Endothelial cell of umbilical vein (primary cell): ENCODE data around the gene GLI3. TPM values are rescaled to one million over a fixed set of nuclear protein-coding genes. Genes with fewer than 3 reads are reported as not detected.

Experiments used
- BruUV-seq: library from RNA; stranded (reverse); fragments of 400-500 nt; replicated peaks from 2 replicates; lab custom pipeline; 2021; lab: Mats Ljungman, UMichigan
- CTCF ChIA-PET: fragments of 300-600, 350-600 bp; sonication (Branson Sonifier 250); formaldehyde crosslinking; loops from one replicate; lab custom pipeline; 2021; ENCODE audit warnings: antibody characterized with exemption, inconsistent platforms; lab: Charles Lee
- POLR2A ChIA-PET: fragments of 300-600, 350-600 bp; sonication (Branson Sonifier 250); formaldehyde crosslinking; loops from one replicate; lab custom pipeline; 2021; ENCODE audit warnings: antibody characterized with exemption, inconsistent platforms; lab: Charles Lee
- DNase-seq: peaks from one replicate; pipeline ENCODE4 v3.0.0-alpha.2; 2011; ENCODE audit warnings: low read depth, low spot score
- FAIRE-seq: peaks from 2 replicates; lab custom pipeline; 2011; peaks lifted over from hg19 to GRCh38; lab: Jason Lieb, UNC
- H2AFZ ChIP-seq: 2 replicates; pipeline ENCODE4 v1.6.0; 2012; ENCODE audit warnings: low read depth, low read length, control low read depth, inconsistent platforms
- H3K27ac ChIP-seq: 2 replicates; pipeline ENCODE4 v1.5.1; 2011; ENCODE audit warnings: low read depth, mild to moderate bottlenecking, control low read depth, low read length, moderate library complexity; ENCODE audit not compliant: insufficient read depth
- H3K27me3 ChIP-seq, 2 experiments: 2 replicates each; pipeline versions ENCODE4 v1.6.0 to v1.6.1; 2011; ENCODE audit warnings: low read length in 2 of 2, mixed read lengths in 1 of 2; ENCODE audit not compliant: control insufficient read depth in 2 of 2, insufficient read depth in 2 of 2
- H3K36me3 ChIP-seq, 2 experiments: 2 replicates in 1 of 2; 3 replicates in 1 of 2; pipeline ENCODE4 v1.5.1; 2011; ENCODE audit warnings: low read length in 2 of 2, mild to moderate bottlenecking in 1 of 2, moderate library complexity in 1 of 2; ENCODE audit not compliant: control insufficient read depth in 2 of 2, insufficient read depth in 2 of 2; ENCODE audit errors: extremely low read depth in 1 of 2
- H3K4me1 ChIP-seq: 3 replicates; pipeline ENCODE4 v1.5.1; 2011; ENCODE audit warnings: mild to moderate bottlenecking, low read length; ENCODE audit not compliant: control insufficient read depth, insufficient read depth; ENCODE audit errors: extremely low read depth
- H3K4me2 ChIP-seq: 2 replicates; pipeline ENCODE4 v1.6.1; 2011; ENCODE audit warnings: low read length, control low read depth, mixed read lengths; ENCODE audit not compliant: insufficient read depth
- H3K4me3 ChIP-seq, 3 experiments: fragments of 200-600 bp in 1 of 3; sonication (generic), shearing (Covaris generic) in 1 of 3; replicated peaks in 1 of 3; 2 replicates each; pipeline ENCODE4 v1.5.1; 2011 to 2016; ENCODE audit warnings: control low read depth in 3 of 3, low read length in 3 of 3, mild to moderate bottlenecking in 2 of 3, inconsistent platforms in 1 of 3, low read depth in 1 of 3, moderate library complexity in 1 of 3; ENCODE audit not compliant: insufficient read depth in 1 of 3
- H3K79me2 ChIP-seq: 2 replicates; pipeline ENCODE4 v1.6.0; 2012; ENCODE audit warnings: low read length, inconsistent platforms; ENCODE audit not compliant: control insufficient read depth, insufficient read depth
- H3K9ac ChIP-seq: replicated peaks from 2 replicates; pipeline ENCODE3; 2011; ENCODE audit warnings: low read length, control low read depth; ENCODE audit not compliant: insufficient read depth; ENCODE audit errors: extremely low read depth
- H3K9me1 ChIP-seq: replicated peaks from 3 replicates; pipeline ENCODE4 v1.6.0; 2011; ENCODE audit warnings: mild to moderate bottlenecking, low read length; ENCODE audit not compliant: control insufficient read depth, insufficient read depth; ENCODE audit errors: extremely low read depth
- H3K9me3 ChIP-seq: replicated peaks from 2 replicates; pipeline ENCODE4 v1.5.1; 2012; ENCODE audit warnings: low read length, inconsistent platforms; ENCODE audit not compliant: control insufficient read depth, insufficient read depth
- H4K20me1 ChIP-seq: replicated peaks from 2 replicates; pipeline ENCODE3; 2011; ENCODE audit warnings: mild to moderate bottlenecking, low read length; ENCODE audit not compliant: control insufficient read depth, insufficient read depth; ENCODE audit errors: extremely low read depth
- EZH2 ChIP-seq: IDR thresholded peaks from 2 replicates; pipeline ENCODE4 v1.6.1; 2012; ENCODE audit warnings: borderline replicate concordance, low read depth, mild to moderate bottlenecking, moderate library complexity, low read length, inconsistent platforms; ENCODE audit not compliant: severe bottlenecking
- FOS ChIP-seq: IDR thresholded peaks from 2 replicates; pipeline ENCODE4 v1.6.1; 2011; ENCODE audit warnings: mild to moderate bottlenecking, low read length, moderate library complexity, borderline replicate concordance; ENCODE audit not compliant: insufficient read depth
- GATA2 ChIP-seq: IDR thresholded peaks from 2 replicates; pipeline ENCODE4 v1.7.0; 2011; ENCODE audit warnings: low read depth, mild to moderate bottlenecking, moderate library complexity, mixed read lengths, low read length; ENCODE audit not compliant: insufficient read length, insufficient read depth
- JUN ChIP-seq: IDR thresholded peaks from 2 replicates; pipeline ENCODE4 v1.6.1; 2011; ENCODE audit warnings: borderline replicate concordance, low read depth; ENCODE audit not compliant: insufficient read length, insufficient read depth
- MYC ChIP-seq: IDR thresholded peaks from one replicate; pipeline ENCODE4 v1.6.1; 2011; ENCODE audit warnings: mild to moderate bottlenecking, low read depth, low read length
- POLR2A ChIP-seq: IDR thresholded peaks from 2 replicates; pipeline ENCODE4 v1.6.1; 2012; ENCODE audit warnings: low read depth, mild to moderate bottlenecking, control low read depth, low read length
- POLR2AphosphoS5 ChIP-seq: IDR thresholded peaks from 2 replicates; pipeline ENCODE4 v1.6.1; 2012; ENCODE audit warnings: low read depth, mild to moderate bottlenecking, control low read depth, low read length, moderate library complexity; ENCODE audit not compliant: insufficient read depth
- dilution Hi-C: fragments of 300-500 bp; cut with MboI; formaldehyde crosslinking; loops from one replicate; pipeline ENCODE4 v1.15.0; 2019; ENCODE audit warnings: low sequenced_read_pairs; ENCODE audit not compliant: extremely low pct_ligation_motif_present
- intact Hi-C: fragments of 100-400 bp; cut with micrococcal nuclease; formaldehyde crosslinking; loops from one replicate; pipeline ENCODE4 v1.10.0; 2022
- polyA plus RNA-seq, 4 experiments: library from polyadenylated mRNA; depleted of rRNA in 3 of 4; stranded (reverse) in 3 of 4; unstranded in 1 of 4; fragments of >200 nt; gene quantifications; 2 replicates each; pipeline versions ENCODE4 v1.2.1 to v1.2.3, GENCODE V29; 2011 to 2012; ENCODE audit warnings: missing spikeins in 1 of 4
- total RNA-seq: library from RNA; stranded (reverse); gene quantifications from 2 replicates; pipeline ENCODE4 v1.2.3, GENCODE V29; 2021
- TF ChIP-seq, protein P1 (sequence below), 2 donors: IDR thresholded peaks; 1 replicate in 1 of 2; 2 replicates in 1 of 2; pipeline ENCODE4 v1.5.1; 2011; ENCODE audit warnings: low read length in 2 of 2, mild to moderate bottlenecking in 2 of 2, moderate library complexity in 2 of 2, control low read depth in 1 of 2, inconsistent platforms in 1 of 2, low read depth in 1 of 2; ENCODE audit not compliant: insufficient read depth in 1 of 2; ENCODE audit errors: extremely low read depth in 1 of 2
- TF ChIP-seq, protein P2 (sequence below): IDR thresholded peaks from 2 replicates; pipeline ENCODE4 v1.6.1; 2011; ENCODE audit not compliant: insufficient read depth, insufficient read length

The GLI3 gene
- total and polyA plus RNA-seq, 2 donors (not counting 3 experiments of a cell fraction or from before 2014, with no cell fraction given), result 6.0 to 24.9 TPM

DNA sequence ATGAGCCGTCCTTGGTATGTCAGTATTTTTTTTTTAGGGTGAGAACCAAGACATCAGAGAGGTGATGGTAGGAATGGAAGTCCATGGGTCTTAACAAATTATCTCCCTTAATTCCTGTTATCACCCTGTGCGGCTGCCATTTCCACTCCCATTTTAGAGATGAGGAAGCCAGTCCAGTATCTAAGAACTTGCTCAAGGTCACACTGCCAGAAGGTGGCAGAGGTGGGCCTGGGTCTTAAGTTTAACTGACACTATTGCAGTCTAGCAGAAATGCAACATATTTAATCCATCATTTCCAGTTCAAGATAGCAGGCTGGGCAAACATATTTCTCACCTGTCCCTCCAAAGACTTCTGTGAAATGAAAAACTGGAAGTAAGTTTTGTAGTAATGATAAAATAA is 108.3 kb downstream of the GLI3 start:
- Histone ChIP-seq H3K4me1 (no peaks in the 10 kb centered on the region), H3K27me3 (no peaks in the 10 kb centered on the region), H3K9me3 (no peaks in the 10 kb centered on the region), H3K4me2 (no peak overlapping the region), H3K27ac (no peak overlapping the region), H3K36me3 (no peaks in the 10 kb centered on the region), H3K9ac (no peak overlapping the region), H2AFZ (no peak overlapping the region), H4K20me1 (no peaks in the 10 kb centered on the region), H3K9me1 (no peaks in the 10 kb centered on the region), H3K4me3 (no peak overlapping the region), H3K79me2 (no peaks in the 10 kb centered on the region)
- ChIA-PET POLR2A (no interaction called here), CTCF (interaction anchor here (1.5 kb wide), 1 partner anchor 11 kb away, joined by 5 read pairs; no protein-coding TSS in a partner anchor)
- intact Hi-C loops (loop anchor here (10.0 kb wide), 1 partner anchor 716 kb away; no protein-coding TSS in a partner anchor), dilution Hi-C loops (no loop called here)
- peak; percentile 53 for FAIRE-seq
- DNase-seq, result peak; percentile 31
- no peak for TF ChIP-seq POLR2AphosphoS5
- TF ChIP-seq, protein P1, sequence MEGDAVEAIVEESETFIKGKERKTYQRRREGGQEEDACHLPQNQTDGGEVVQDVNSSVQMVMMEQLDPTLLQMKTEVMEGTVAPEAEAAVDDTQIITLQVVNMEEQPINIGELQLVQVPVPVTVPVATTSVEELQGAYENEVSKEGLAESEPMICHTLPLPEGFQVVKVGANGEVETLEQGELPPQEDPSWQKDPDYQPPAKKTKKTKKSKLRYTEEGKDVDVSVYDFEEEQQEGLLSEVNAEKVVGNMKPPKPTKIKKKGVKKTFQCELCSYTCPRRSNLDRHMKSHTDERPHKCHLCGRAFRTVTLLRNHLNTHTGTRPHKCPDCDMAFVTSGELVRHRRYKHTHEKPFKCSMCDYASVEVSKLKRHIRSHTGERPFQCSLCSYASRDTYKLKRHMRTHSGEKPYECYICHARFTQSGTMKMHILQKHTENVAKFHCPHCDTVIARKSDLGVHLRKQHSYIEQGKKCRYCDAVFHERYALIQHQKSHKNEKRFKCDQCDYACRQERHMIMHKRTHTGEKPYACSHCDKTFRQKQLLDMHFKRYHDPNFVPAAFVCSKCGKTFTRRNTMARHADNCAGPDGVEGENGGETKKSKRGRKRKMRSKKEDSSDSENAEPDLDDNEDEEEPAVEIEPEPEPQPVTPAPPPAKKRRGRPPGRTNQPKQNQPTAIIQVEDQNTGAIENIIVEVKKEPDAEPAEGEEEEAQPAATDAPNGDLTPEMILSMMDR (IDR thresholded peaks at IDR 0.05; ENCODE audit: extremely low read depth in 1 of 2, insufficient read depth in 1 of 2, low read depth in 1 of 2, low read length in 2 of 2), result peak in 1 of 2 donors; percentile 29
- BruUV-seq, result no TSS peak

DNA sequence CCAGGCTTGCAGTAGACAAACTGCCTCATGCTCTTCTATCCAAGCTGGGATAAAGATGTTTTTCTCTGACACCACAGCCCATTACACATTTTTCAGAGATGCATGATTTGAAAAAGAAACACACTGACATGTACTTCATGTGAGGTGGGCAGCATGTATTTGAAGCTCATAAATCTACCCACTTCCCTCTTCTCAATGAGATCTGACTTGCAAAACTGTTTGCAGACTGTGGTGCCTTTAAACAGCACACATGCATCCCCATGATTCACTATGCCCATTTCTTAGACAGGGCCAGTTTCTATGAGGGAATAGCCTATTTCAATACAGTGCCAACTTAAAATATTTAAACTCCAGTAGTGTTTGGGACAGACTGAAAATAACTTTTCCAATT is 109.8 kb downstream of the GLI3 start:
- ChIA-PET CTCF (interaction anchor here (1.0 to 1.5 kb wide), 2 partner anchors 9 to 11 kb away, joined by 3 to 5 read pairs; no protein-coding TSS in a partner anchor), POLR2A (no interaction called here)
- H3K4me1 ChIP-seq, result no peaks in the 10 kb centered on the region
- no peaks in the 10 kb centered on the region for H4K20me1 ChIP-seq
- no peak overlapping the region for H3K4me2 ChIP-seq
- H3K79me2 ChIP-seq, result no peaks in the 10 kb centered on the region
- no peaks in the 10 kb centered on the region for H3K27me3 ChIP-seq
- BruUV-seq, result no TSS peak
- dilution Hi-C loops (no loop called here), intact Hi-C loops (loop anchor here (10.0 kb wide), 1 partner anchor 718 kb away; no protein-coding TSS in a partner anchor)
- H2AFZ ChIP-seq, result no peak overlapping the region
- H3K27ac ChIP-seq, result no peak overlapping the region
- DNase-seq (no peak), FAIRE-seq (no peak)
- no peak overlapping the region for H3K9ac ChIP-seq
- H3K36me3 ChIP-seq, result no peaks in the 10 kb centered on the region
- TF ChIP-seq, protein P2, sequence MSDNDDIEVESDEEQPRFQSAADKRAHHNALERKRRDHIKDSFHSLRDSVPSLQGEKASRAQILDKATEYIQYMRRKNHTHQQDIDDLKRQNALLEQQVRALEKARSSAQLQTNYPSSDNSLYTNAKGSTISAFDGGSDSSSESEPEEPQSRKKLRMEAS, result no peak
- TF ChIP-seq, protein P1 (IDR thresholded peaks at IDR 0.05; ENCODE audit: extremely low read depth in 1 of 2, insufficient read depth in 1 of 2, low read depth in 1 of 2, low read length in 2 of 2), result no peak
- TF ChIP-seq MYC (no peak), EZH2 (no peak), POLR2A (no peak), JUN (no peak), FOS (no peak), GATA2 (no peak), POLR2AphosphoS5 (no peak)
- no peaks in the 10 kb centered on the region for H3K9me3 ChIP-seq
- no peak overlapping the region for H3K4me3 ChIP-seq
- no peaks in the 10 kb centered on the region for H3K9me1 ChIP-seq
